Neural cell (in vitro differentiated cells): ENCODE measurements around the gene RBM39.
"Not testable (repeated sequence)": the region's sequence is repeated elsewhere in the genome, so short reads cannot be mapped to it uniquely, and the experiment has no call there.

Experiments used
- EP300 ChIP-seq: fragments of 450-650 bp; conservative IDR thresholded peaks from 2 replicates; pipeline ENCODE4 v1.6.1; 2014; ENCODE audit warnings: antibody characterized with exemption, mild to moderate bottlenecking, moderate library complexity; ENCODE audit not compliant: poor library complexity, severe bottlenecking
- EZH2 ChIP-seq: fragments of 200-600, 300-800 bp; shearing (Covaris generic), sonication (generic); IDR thresholded peaks from 2 replicates; pipeline ENCODE4 v1.6.1; 2014; ENCODE audit warnings: antibody characterized with exemption, low read length, borderline replicate concordance, mild to moderate bottlenecking; ENCODE audit not compliant: insufficient read depth, poor library complexity, severe bottlenecking
- MXI1 ChIP-seq: fragments of 450-650 bp; conservative IDR thresholded peaks from 2 replicates; pipeline ENCODE4 v1.6.1; 2014; ENCODE audit warnings: antibody characterized with exemption, mild to moderate bottlenecking; ENCODE audit not compliant: poor library complexity, severe bottlenecking
- POLR2AphosphoS5 ChIP-seq: IDR thresholded peaks from 2 replicates; pipeline ENCODE4 v1.6.1; 2012
- SMC3 ChIP-seq: fragments of 450-650 bp; conservative IDR thresholded peaks from 2 replicates; pipeline ENCODE4 v1.6.1; 2014; ENCODE audit warnings: antibody characterized with exemption, mild to moderate bottlenecking, moderate library complexity; ENCODE audit not compliant: poor library complexity
- TAF1 ChIP-seq: IDR thresholded peaks from 2 replicates; pipeline ENCODE4 v1.6.1; 2012; ENCODE audit warnings: low read depth
- TF ChIP-seq, protein P1 (sequence below): fragments of 450-650 bp; IDR thresholded peaks from 2 replicates; pipeline ENCODE4 v1.5.1; 2014; ENCODE audit warnings: antibody characterized with exemption, mild to moderate bottlenecking, moderate library complexity; ENCODE audit not compliant: poor library complexity, severe bottlenecking
- TF ChIP-seq, protein P2 (sequence below): IDR thresholded peaks from 2 replicates; pipeline ENCODE4 v1.6.1; 2012; ENCODE audit warnings: borderline replicate concordance

DNA sequence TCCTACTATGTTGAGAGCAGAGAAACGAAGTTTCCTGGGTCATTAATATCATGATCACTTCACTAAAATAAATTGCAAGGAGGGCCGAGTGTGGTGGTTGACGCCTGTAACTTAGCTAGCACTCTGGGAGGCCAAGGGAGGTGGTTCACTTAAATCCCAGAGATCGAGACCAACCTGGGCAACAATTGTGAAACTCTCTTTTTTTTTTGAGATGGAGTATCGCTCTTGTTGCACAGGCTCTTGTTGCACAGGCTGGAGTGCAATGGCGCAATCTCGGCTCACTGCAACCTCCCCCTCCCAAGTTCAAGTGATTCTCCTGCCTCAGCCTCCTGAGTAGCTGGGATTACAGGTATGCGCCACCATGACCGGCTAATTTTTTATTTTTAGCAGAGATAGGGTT is 28.9 kb downstream of the RBM39 start:
- TF ChIP-seq, protein P1, sequence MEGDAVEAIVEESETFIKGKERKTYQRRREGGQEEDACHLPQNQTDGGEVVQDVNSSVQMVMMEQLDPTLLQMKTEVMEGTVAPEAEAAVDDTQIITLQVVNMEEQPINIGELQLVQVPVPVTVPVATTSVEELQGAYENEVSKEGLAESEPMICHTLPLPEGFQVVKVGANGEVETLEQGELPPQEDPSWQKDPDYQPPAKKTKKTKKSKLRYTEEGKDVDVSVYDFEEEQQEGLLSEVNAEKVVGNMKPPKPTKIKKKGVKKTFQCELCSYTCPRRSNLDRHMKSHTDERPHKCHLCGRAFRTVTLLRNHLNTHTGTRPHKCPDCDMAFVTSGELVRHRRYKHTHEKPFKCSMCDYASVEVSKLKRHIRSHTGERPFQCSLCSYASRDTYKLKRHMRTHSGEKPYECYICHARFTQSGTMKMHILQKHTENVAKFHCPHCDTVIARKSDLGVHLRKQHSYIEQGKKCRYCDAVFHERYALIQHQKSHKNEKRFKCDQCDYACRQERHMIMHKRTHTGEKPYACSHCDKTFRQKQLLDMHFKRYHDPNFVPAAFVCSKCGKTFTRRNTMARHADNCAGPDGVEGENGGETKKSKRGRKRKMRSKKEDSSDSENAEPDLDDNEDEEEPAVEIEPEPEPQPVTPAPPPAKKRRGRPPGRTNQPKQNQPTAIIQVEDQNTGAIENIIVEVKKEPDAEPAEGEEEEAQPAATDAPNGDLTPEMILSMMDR = not testable (repeated sequence)
- TF ChIP-seq, protein P2, sequence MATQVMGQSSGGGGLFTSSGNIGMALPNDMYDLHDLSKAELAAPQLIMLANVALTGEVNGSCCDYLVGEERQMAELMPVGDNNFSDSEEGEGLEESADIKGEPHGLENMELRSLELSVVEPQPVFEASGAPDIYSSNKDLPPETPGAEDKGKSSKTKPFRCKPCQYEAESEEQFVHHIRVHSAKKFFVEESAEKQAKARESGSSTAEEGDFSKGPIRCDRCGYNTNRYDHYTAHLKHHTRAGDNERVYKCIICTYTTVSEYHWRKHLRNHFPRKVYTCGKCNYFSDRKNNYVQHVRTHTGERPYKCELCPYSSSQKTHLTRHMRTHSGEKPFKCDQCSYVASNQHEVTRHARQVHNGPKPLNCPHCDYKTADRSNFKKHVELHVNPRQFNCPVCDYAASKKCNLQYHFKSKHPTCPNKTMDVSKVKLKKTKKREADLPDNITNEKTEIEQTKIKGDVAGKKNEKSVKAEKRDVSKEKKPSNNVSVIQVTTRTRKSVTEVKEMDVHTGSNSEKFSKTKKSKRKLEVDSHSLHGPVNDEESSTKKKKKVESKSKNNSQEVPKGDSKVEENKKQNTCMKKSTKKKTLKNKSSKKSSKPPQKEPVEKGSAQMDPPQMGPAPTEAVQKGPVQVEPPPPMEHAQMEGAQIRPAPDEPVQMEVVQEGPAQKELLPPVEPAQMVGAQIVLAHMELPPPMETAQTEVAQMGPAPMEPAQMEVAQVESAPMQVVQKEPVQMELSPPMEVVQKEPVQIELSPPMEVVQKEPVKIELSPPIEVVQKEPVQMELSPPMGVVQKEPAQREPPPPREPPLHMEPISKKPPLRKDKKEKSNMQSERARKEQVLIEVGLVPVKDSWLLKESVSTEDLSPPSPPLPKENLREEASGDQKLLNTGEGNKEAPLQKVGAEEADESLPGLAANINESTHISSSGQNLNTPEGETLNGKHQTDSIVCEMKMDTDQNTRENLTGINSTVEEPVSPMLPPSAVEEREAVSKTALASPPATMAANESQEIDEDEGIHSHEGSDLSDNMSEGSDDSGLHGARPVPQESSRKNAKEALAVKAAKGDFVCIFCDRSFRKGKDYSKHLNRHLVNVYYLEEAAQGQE = not testable (repeated sequence)
- not testable (repeated sequence) for TF ChIP-seq EZH2, EP300, TAF1, POLR2AphosphoS5, SMC3, MXI1
